HG02840 (cell line): ENCODE data around the gene PLLP.

Experiments
- ATAC-seq: cut with Tn5 transposase; IDR thresholded peaks from one replicate; pipeline ENCODE4 v1.9.1; 2021; ENCODE audit warnings: mild to moderate bottlenecking, moderate library complexity, moderate number of reproducible peaks; ENCODE audit not compliant: unreplicated experiment, low FRiP score

Gene PLLP, protein sequence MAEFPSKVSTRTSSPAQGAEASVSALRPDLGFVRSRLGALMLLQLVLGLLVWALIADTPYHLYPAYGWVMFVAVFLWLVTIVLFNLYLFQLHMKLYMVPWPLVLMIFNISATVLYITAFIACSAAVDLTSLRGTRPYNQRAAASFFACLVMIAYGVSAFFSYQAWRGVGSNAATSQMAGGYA

DNA sequence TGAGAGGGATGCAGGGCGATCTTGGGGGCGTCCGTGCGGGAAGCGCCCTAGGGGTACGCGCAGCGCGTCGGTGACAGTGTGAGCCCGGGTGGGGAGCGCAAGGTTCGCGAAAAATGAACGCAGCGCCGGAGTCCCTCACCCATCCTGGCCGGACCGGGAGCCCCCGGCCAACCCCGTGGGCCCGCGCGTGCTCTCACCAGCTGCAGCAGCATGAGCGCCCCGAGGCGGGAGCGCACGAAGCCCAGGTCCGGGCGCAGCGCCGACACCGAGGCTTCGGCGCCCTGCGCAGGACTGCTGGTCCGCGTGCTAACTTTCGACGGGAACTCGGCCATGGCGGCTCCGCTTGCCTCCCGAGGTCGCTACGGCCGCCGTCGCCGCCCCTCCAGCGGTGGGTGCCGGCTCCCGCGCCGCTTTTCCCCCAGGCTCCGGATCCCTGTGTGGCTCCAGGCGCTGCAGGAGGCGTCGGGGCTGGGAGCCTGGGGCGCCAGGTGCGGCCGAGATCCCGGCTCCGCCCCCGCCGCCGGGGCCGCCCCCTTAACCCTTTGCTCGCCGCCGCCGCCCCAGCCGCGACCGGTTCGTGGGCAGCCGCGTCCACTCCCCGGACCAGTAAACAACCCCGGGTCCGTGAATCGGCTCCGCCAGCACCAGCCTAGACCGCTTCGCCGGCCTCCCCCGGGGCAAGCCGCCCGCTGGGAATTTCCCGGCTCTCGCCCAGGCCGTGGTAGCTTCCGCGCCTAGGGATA lies at the start of gene PLLP:
Gene PLLP, minus strand, starts transcription at position 464 of the 743 bp plus-strand sequence. Its CDS starts 132 bp downstream, at position 332.
- no peak for ATAC-seq

DNA sequence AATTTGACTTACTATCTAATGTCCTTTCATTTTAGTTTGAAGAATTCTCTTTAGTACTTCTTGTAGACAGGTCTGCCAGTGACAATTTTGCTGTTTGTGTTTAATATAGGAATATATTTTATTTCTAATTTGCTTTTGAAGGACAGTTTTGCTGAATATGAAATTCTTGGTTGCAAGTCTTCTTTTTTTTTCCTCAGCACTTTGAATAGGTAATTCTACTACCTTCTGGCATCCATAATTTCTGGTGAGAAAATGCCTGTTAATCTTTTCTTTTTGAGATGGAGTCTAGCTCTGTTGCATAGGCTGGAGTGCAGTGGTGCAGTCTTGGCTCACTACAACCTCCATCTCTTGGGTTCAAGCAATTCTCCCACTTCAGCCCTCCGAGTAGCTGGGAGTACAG lies 48.9 kb upstream of the PLLP start:
- ATAC-seq: no peak

DNA sequence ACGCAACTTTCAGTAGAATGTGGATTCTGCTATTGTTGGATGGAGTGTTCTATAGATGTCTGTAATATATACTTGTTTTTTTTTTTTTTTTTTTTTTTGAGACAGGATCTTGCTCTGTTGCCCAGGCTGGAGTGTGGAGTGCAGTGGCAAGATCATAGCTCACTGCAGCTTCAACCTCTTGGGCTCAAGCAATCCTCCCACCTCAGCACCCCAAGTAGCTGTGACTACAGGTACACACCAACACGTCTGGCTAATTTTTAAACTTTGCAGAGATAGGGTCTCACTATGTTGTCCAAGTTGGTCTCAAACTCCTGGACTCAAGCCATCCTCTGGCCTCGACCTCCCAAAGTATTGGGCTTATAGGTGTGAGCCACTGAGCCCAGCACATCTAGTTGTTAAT lies 46.9 kb upstream of the PLLP start:
- ATAC-seq: no peak

DNA sequence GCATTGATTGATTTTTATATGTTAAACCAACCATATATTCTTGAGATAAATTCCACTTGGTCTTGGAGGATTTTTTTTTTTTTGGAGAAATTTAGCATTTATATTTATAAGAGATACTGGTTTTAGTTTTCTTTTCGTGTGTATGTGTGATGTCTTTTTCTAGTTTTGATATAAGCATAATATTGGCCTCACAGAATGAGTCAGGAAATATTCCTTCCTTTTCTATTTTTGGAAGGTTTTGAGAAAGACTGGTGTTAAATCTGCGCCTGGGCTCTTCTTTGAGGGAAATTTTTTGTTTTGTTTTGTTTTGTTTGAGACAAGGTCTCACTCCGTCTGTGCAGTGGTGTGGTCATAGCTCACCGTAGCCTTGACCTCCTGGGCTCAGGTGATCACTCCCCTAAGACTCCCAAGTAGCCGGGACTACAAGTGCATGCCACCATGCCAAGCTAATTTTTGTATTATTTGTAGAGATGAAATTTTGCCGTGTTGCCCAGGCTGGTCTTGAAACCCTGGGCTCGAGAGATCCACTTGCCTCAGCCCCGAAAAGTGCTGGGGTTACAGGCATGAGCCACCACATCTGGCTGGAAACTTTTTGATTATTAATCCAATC lies 45.4 kb upstream of the PLLP start:
- no peak for ATAC-seq

DNA sequence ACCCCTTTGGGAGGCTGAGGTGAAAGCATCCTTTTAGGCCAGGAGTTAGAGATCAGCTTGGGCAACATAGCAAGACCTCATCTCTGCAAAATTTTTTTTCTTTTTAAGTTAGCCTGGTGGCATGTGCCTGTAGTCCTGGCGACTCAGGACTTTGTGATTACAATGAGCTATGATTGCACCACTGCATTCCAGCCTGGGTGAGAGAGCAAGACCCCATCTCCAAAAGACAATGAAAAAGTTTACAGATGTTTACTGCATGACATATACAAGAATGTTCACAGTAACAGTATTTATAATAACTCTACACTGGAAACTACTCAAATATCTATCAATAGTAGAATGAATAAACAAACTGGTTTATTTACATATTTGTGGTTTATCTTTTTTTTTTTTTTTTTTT lies 41.0 kb upstream of the PLLP start:
- no peak for ATAC-seq

DNA sequence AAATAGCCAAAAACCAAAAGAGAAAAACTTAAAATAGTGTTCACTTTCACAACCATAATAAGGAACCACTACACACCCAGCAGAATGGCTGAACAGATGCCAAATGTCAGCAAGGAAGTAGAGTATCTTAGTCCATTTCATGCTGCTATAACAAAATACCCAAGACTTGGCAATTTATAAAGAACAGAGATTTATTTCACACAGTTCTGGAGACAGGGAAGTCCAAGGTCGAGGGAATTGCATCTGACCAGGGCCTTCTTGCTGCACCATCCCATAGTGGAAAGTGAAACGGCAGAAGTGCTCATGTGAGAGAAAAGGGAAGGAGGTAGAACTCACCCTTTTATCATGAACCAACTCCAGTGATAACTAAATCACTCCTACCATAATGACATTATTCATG lies 40.3 kb upstream of the PLLP start:
- ATAC-seq: no peak

DNA sequence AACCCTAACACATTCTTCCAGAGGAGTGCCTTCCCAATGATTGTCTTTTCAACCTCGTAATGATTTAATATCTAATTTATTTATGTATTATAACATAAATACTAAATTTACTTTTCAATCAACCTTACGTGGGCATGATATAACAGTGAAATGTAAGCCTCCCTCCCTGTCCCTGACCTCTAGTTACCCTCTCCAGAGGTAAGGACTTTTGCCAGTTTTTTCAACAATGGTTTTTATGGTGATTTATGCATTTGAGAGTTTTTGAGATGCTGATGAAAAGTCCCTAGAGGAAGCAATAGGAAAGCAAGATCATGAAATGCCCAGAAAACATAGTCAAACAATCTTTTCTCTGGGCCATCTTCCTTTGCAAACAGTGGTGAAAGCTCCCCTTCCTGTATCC lies 35.2 kb upstream of the PLLP start:
- ATAC-seq: no peak

DNA sequence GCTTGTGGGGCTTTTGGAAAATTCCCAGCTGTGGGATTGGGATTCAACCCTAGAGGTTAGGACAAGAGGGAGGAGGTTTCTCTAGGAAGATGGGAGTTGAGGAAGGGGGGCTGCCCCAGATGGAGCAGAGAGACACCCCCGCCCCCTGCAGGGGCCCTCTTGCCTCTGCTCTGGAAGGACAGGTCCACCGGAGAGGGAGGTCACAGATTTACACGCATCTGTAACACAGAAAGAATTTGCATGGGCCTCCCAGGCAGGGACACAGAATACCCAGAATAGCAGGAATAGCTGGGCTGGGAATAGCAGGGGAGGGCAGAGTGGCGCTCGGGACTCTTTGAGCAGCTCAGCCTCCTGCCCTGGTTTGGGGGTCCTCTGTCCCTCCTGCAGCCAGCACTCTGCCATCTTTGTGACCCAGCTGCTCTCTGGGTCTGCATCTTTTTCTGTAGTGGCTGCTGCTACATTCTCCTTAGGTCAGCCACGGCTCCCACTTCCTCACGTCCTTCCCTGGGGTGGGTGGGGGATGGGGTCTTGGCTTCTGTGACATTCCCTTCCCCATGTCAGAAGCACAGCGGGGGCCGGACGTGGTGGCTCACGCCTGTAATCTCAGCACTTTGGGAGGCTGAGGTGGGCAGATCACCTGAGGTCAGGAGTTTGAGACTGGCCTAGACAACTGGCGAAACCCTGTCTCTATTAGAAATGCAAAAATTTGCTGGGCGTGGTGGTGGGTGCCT lies 33.9 kb upstream of the PLLP start:
- ATAC-seq: no peak

DNA sequence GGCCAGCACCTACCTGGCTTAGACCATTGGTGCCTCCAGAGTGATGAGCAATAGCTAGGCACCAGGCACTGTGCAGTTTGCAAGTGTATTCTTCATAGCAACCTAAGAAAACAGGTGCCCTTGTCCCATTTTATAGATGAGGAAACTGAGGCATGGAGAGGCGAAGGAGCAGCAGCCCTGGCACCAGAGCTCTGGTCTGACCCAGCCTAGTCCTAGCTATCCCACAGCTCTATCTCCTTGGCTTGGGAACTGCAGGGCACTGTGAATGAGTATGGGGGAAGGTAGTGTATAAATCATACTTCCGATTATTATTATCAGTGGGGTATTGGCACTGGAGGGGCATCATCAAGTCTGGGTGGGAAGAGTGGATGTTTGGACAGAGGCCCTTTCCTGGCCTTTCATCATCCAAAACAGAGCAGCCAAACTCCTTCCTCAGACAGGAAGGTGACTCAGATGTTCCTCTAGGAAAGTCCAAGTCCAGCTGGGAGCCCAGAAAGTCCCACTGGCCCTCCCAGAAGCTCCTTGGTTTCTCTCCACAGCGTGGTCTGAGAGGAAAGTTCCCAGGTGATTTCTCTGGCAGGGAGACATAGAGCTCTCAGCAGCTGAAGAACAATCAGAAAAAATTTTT lies 32.0 kb upstream of the PLLP start:
- no peak for ATAC-seq

DNA sequence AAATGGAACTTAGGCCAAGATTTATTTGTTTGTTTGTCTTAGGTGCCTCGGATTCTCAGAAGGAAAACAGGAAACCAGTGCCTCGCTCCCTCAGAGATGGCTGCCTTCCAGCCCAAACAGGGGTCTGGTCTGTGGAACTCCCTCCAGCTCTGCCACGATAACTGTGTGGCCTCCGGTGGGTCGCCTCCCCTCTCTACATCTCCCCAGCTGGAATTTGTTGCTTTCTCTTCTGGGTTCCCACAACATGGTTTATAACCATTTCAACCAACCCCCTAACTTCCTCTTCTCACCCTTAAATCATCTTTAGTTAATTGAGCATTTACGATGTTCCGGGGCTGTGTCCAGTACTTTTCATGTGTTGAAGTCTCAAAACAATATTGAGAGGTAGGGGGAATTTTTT lies 30.9 kb upstream of the PLLP start:
- no peak for ATAC-seq

DNA sequence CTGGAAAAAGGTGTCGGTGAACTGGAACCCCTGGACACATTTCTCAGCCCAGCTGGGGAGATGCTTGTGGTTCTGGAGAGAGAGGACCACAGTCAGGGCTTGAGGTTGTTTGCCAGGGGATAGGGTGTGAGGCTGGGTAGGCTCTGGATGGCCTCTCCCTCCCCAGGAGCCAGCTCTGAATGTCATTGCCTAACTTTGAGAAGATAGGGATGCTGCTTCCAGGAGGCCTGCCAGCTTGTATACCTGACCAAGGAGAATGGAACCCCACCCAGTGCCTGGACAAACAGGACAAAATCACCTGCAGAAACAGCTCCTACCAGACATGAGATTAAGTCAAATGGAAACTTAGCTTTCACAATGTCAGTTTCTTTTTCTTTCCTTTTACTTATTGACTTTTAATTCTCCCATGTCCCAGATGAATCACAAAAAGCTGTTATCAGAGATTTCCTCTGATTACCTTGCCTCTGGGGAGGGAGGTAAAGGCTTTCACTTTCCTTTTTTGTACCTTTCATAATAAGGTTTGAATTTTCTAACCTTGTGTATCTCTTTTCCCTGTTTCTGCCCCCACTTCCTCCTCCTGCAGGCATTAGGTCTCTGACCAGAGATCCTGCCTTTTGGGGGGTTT lies 29.8 kb upstream of the PLLP start:
- no peak for ATAC-seq

DNA sequence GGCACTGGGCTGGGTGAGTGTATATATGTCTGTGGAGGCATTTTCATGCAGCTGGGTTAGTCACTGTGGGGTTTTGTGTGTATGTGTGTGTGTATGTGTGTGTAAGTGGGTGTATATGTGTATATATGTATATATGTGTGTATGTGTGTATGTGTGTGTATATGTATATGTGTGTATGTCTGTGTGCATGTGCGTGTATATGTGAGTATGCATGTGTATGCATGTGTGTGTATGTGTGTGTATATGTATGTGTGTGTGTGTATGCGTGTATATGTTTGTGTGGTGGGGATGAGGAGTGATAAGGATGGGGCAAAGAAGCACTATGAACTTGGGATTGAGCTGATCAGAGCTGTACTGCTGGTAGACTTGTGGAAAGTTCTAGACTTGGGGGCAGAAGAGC lies 29.0 kb upstream of the PLLP start:
- no peak for ATAC-seq

DNA sequence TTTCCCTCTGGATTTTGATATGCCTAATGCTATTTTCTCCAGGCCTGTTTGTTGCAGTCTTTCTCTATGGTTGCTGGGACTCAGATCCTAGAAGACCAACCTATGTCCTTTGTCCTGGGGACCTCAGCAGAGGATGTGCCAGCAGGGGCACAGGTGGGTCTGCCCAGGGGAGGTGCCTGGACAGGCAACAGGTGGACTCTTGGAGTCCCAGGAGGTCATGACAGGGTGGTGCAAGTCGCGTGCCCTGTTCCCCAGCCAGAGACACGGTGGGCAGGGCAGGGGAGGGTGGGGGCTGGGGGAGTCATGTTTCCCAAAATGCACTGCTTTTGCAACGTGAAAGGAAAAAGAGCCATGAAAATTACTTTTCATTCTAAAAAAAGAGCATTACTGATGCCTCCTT lies 26.3 kb upstream of the PLLP start:
- ATAC-seq: no peak

DNA sequence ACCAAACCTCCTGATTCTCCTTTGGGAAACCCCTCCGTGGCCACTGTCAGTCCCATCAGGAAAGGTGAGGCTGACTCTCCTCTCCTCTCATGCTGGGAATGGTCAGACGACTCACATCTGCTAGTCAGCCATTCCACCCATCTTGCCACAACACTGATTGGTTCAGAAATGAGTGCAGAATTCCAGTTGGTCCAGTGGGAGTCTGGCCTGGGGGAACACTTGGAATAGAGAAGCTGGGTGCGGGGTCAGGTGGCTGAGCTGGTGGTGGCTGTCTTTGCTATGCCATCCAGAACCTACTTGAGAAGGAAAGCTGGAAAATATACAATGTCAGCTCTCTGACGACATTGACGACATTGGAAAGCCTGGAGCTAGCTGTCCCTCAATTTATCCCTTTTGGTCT lies 23.6 kb upstream of the PLLP start:
- ATAC-seq: no peak

DNA sequence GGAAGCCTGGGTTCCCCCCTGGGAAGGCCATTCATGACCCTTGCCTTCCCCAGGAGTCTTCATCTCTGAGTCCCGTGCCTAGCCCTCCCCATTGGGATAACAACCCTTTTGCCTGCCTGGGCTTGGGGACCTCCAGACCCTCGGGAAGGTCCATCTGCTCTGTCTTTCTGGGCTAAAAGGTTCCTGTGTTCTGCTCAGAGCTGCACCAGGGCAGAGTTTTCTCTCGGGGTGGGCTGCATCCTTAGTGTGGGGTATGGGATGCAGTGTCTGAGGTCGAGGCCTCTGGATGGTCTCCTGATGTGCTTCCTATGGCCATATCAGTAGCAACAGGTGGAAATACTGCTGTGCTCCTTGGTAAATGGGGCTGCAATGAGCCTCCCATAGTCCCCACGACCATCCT lies 22.9 kb upstream of the PLLP start:
- ATAC-seq: no peak

DNA sequence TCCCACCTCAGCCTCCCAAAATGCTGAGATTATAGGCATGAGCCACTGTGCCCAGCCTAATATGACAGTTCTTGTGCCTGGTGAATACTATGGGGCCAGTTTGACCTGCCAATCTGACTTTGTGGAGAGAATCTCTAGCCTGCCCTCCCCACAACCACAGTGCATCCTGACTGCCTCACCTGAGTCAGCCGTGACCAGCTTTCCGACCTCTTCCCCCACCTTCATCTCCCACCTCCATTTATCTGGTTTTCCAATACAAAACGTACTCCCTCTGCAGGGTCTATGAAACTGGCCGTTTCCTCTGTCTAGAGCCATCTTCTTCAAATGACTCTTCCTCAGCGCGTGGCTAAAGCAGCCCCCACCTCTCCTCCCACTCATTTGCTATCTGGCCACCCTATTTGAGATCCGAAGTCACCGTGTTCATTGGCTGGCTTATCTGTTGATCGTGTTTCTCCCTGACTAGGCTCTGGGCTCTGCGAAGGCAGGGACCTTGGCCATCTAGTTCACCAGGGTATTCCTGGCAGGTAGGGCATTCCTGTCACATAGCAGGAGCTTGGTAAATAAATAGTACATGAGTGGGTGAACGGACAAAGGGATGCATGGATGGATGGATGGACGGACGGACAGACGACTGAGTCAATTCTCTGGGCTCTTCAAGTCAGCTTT lies 22.3 kb upstream of the PLLP start:
- ATAC-seq: no peak

DNA sequence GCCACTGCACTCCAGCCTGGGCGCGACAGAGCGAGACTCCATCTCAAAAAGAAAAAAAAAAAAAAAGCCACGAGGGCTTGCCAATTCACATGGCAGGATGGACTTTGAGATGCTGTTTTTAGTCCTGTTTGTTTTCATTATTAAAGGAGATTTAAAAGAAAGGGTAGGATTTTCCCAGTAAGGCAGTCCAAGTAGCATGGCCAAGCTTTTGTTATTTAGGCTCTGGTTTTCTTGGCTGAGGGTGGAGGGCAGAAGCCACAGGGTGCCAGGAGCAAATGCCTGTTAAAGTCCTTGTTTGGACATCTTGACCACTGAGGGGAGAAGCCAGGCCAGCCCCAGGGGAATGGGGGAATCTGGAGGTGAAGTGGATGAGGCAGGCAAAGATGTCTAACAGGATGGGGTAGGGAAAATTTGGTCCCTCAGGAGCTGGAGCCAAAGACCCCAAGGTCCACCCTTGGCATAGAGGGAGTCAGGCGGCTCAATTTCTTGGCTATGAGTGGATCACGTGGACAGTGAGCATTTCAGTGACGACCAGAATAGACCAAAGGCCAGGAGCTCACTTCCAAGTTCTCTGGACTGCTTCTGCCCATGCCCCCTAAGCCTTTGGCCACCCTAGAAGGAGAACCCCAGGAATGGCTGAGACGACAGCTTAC lies 20.8 kb upstream of the PLLP start:
- no peak for ATAC-seq

DNA sequence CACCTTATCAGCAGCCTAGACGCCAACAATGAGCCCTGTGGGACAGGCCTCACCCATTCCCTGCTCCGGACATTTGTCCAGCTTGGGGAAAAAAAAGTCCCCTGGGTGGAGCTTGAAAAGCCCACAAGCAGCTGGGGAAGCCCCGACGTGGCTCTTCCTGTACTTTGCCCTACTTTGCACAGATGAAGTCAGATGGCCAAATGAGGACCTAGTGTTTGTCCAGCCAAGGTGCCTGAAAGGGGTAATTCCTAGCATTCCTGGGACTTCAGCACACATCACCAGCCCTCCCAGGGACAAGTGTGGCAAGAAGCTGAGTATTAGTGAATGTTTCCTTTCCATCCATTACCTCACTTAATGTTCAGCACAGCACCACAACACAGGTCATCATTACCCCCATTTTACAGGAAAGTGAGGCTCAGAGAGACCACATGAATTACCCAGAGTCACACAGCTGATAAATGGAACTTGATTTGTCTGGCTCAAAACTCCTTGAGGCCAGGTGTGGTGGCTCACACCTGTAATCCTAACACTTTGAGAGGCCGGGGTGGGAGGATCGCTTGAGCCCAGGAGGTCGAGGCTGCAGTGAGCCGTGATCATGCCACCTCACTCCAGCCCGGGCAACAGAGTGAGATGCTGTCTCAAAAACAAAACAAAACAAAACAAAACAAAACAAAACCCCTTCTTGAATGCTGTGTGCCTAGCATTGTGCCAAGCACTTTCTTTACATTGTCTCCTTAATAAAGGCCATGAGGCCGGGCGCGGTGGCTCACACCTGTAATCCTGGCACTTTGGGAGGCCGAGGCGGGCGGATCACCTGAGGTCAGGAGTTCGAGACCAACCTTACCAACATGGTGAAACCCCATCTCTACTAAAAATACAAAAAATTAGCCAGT lies 19.9 kb upstream of the PLLP start:
- no peak for ATAC-seq

DNA sequence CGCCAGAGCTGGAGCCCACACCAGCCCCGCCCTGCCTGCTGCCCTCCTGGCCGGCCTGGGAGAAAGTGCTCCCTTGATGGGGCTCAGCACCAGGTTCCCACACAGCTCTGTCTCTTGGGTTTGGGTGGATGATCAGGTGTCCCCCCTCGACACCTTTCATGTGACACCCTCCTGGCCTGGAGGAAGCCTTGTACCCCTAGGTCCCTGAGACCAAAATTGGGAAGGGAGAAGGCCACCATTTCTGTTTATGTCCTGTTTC lies 19.4 kb upstream of the PLLP start:
- no peak for ATAC-seq
